SKM-1 (cell line): ENCODE data around the gene A1CF.
"Not testable (repeated sequence)": the region's sequence is repeated elsewhere in the genome, so short reads cannot be mapped to it uniquely, and the experiment has no call there.

Experiments used
- DNase-seq: peaks from one replicate; lab custom pipeline; 2025; ENCODE audit not compliant: unreplicated experiment; lab: John Stamatoyannopoulos, UW

Gene A1CF

DNA sequence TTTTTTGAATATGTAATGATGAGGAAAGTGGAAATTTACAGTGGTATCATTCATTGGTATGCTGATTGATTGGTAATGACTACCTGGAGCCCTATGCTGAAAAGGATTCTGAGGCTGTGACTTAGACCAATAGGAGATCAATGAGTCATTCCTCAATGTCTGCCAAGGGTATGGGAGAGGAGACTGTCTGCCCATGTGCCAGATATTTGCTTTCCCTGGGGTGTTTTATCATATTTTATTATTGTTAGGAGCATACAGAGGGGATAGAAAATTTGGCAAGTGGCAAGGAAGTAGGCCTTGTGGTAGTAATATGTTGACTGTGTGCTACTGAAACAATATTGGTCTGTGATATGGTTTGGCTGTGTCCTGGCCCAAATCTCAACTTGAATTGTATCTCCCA lies 90.9 kb downstream of the A1CF start:
- DNase-seq = no peak

GRCh38 chr10:50788951-50789945 lies 96.2 kb downstream of the A1CF start:
- peak; percentile 2 for DNase-seq

GRCh38 chr10:50787962-50788361 lies 97.5 kb downstream of the A1CF start:
- not testable (repeated sequence) for DNase-seq

GRCh38 chr10:50782017-50782416 lies 103.4 kb downstream of the A1CF start:
- DNase-seq = not testable (repeated sequence)

DNA sequence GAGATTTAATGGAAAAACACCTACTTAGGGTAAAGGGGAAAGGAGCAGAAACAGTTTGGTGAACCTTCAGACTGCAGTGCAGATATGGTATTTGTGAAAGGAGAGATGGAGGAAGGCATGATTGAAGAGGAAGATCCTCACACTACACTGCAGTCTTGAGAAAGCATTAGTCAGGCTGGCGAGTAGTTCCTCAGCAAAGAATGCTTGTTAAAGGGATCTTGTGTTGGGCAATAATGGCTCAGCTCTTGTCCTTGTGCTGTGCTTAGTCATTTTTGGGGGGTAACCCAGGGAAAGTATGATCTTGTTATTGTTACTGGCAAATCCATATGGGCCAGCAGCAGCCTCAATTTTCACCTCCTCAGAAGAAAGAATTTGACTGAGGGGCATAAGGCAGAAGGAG lies 105.4 kb downstream of the A1CF start:
- peak; percentile 41 for DNase-seq

GRCh38 chr10:50774868-50775267 lies 110.6 kb downstream of the A1CF start:
- DNase-seq = not testable (repeated sequence)

DNA sequence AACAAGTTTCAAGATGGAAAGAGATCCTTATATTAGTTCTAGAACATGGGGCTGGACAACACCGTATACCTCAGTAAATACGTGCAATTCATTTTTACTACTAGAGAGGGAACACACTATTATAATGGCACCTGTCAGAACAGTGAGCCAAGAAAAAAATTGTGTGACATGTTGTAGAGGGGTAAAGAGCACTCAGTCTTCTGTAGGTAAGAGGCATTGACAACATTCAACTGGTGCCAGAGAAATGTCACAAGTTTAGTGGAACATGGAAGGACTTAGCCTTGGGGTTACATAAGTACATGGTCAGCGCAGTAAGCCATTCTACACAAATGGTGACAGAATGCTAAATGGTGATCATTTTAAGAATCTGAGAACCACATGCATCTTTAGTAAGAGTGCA lies 113.4 kb downstream of the A1CF start:
- not testable (repeated sequence) for DNase-seq

DNA sequence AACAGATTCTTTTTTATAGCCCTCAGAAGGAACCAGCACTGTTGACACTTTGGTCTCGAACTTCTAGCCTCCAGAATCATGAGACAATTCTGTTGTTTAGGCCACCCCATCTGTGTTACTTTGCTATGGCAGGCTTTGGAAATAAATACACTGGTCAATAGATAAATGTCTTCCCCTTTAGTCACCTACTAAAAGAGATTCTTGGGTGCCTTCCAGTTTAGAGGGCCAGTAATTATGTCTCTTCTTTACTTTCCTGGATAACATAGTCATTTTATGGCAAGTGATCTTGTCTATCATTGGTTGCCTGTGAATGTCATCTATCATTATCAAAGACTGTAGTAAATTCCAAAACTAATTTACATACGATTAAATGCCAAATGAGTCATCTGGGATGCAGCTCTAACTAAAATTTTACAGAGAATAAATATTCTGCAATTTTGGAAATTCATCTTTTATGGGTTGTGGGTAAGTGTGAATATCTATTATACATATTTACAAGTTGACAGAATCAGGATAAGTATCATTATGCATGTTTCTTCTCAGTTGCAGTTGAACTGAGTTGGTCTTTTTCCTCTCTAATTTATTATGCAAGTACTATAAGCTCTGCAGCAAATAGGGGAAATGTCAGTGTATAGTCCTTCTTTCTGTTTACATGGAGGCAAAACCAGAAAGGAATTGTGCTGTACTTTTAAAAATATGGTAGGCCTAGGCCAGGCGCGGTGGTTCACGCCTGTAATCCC lies 118.5 kb downstream of the A1CF start:
- not testable (repeated sequence) for DNase-seq
